Fibroblast of lung (primary cell): ENCODE data around the gene IL13RA1.

ENCODE experiments used
- CTCF ChIP-seq, 2 donors: IDR thresholded peaks in 1 of 2; conservative IDR thresholded peaks in 1 of 2; 1 replicate in 1 of 2; 2 replicates in 1 of 2; pipeline ENCODE4 v1.5.1; 2011 to 2012; ENCODE audit warnings: low read length in 2 of 2, control low read depth in 1 of 2, inconsistent platforms in 1 of 2, low read depth in 1 of 2, mild to moderate bottlenecking in 1 of 2
- EZH2 ChIP-seq: IDR thresholded peaks from 2 replicates; pipeline ENCODE4 v1.5.1; 2012; ENCODE audit warnings: low read length, control low read depth, mild to moderate bottlenecking; ENCODE audit errors: missing control alignments

GRCh38 chrX:118720058-118720707 lies 7.2 kb upstream of the IL13RA1 start:
- TF ChIP-seq CTCF (conservative IDR thresholded peaks at IDR 0.05 in 1 of 2, IDR thresholded peaks at IDR 0.05 in 1 of 2; ENCODE audit: low read depth in 1 of 2, low read length in 2 of 2) (no peak), EZH2 (no peak)
